HG03175 (cell line): ENCODE results near the gene ANKRD44.

Experiments used
- ATAC-seq: cut with Tn5 transposase; IDR thresholded peaks from one replicate; pipeline ENCODE4 v1.9.1; 2021; ENCODE audit warnings: mild to moderate bottlenecking, moderate library complexity; ENCODE audit not compliant: unreplicated experiment

Gene ANKRD44

GRCh38 chr2:197294260-197294659 lies 16.3 kb downstream of the ANKRD44 start:
- peak; percentile 42 for ATAC-seq

GRCh38 chr2:197293252-197294007 lies 17.1 kb downstream of the ANKRD44 start:
- ATAC-seq = no peak

DNA sequence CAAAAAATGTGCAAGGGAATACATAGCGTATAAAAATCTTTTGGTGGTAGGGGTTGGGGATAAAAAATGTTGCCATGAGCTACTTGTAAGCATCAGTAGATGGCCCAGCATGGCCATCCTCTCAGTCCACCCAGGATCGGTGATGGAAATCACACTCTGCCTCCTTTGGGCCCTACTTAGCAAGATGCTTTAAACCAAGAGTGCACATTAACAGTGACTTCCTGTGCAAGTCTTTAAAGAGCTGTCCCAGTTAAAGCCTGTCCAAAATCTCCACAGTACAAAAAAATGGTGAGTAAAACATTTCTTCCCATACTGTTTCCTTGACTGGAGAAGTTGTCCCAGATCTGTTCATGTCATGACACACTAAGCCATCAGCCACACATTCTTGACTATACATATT lies 18.0 kb downstream of the ANKRD44 start:
- peak; percentile 42 for ATAC-seq

- ATAC-seq = peak; percentile 6
These were observed 23.0 kb downstream of the ANKRD44 start for GRCh38 chr2:197287596-197287932.

- ATAC-seq = peak; percentile 93
These were observed 23.6 kb downstream of the ANKRD44 start for GRCh38 chr2:197286805-197287595.

DNA sequence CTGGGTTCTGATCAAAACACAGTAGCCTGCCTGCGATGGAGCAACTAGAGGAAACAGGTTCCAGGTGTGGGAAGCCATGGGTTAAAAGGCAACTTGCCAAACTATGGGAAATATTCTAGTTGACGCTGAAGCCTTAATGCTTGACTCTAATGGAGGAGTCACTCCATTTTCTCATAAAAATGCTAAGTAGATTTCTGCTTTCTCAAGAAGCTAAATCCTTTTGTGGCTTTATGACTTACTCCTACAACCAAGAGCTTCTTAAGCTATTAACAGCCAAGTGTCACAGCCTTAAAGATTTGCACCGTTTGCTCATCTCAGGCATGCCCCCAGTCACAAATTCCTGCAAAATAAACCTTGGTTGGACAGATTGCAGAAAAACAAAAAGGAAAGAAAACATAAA lies 25.2 kb downstream of the ANKRD44 start:
- ATAC-seq = no peak

GRCh38 chr2:197284956-197285355 lies 25.6 kb downstream of the ANKRD44 start:
- no peak for ATAC-seq

- no peak for ATAC-seq
These were observed 29.2 kb downstream of the ANKRD44 start for GRCh38 chr2:197281421-197281820.

- no peak for ATAC-seq
These were observed 30.4 kb downstream of the ANKRD44 start for GRCh38 chr2:197280015-197280702.

DNA sequence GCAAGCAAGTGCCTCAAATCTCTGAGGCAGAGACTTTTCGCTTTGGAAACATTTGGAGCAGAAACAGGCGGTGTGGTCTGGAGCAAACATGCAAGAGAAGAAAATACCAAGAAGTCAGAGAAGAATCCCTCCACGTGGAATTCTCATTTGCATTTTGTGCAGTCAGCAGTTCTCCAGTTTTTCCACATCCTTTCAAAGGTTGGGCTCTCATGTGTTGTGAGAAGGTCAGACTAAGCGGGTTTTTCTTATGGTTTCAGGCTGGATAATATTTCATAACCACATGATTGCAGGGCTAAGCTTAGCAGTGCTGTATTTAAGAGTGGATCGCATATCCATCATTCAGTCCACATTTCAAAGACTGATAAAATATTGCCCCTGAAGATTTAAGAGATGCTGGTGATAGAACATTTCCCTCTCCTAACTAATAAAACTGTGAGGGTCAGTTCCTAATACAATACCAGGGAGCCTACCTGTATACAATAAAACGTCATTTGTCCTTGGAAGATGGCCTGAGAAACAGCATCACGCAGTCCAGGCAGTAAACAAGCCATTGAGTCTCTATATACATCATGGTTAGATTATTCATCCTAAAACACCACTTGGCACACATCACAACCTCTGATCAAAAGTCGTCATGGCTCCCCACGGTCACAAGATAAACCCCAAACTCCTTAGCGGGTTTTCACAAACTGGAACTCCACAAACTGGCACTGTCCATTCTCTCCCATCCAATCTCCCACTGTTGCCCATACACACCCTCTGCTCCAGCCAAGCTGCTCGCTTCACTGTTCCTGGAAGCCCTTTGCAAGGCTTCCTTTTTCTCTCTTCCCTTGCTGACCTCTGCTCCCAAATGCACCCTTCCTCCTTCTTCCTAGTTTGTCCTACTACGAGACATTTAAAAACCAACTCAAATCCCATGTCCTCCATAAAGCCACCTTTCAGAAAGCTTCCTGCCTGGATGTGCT lies 31.5 kb downstream of the ANKRD44 start:
- ATAC-seq = no peak

- ATAC-seq = no peak
These were observed 32.8 kb downstream of the ANKRD44 start for GRCh38 chr2:197277794-197278193.

- no peak for ATAC-seq
These were observed 34.4 kb downstream of the ANKRD44 start for GRCh38 chr2:197276156-197276555.

DNA sequence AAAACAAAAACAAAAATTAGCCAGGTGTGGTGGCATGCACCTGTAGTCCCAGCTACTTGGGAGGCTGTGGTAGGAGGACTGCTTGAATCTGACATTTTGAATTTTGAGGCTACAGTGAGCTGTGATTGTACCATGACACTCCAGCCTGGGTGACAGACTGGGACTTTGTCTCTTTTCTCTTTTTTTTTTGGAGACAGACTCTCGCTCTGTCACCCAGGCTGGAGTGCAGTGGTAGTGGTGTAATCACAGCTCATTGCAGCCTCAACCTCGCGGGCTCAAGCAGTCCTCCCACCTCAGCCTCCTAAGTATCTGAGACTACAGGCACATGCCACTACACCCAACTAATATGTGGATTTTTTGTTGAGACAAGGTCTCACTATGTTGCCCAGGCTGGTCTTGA lies 35.6 kb downstream of the ANKRD44 start:
- ATAC-seq = no peak

GRCh38 chr2:197274349-197274748 lies 36.2 kb downstream of the ANKRD44 start:
- ATAC-seq = no peak

DNA sequence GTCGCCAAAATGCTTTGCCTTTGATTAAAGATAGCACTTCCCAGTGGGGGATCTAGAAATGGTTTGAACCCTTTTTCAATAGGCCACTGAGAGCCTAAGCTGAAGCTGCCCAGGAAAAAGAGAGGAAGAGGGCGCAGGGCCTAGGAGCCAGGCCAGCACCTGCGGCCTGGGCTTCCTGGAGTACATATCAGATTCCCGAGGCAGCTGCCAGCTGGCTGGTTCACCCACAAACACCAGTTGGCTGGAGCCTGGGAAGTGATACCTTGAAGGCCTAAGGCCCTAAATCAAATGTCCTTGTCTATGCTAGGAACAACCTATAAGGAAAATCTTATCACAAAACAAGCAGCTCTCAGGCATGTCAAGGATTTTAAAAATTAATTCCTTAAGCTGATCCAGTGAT lies 37.1 kb downstream of the ANKRD44 start:
- ATAC-seq = no peak

- ATAC-seq = no peak
These were observed 40.0 kb downstream of the ANKRD44 start for GRCh38 chr2:197270601-197271000.

DNA sequence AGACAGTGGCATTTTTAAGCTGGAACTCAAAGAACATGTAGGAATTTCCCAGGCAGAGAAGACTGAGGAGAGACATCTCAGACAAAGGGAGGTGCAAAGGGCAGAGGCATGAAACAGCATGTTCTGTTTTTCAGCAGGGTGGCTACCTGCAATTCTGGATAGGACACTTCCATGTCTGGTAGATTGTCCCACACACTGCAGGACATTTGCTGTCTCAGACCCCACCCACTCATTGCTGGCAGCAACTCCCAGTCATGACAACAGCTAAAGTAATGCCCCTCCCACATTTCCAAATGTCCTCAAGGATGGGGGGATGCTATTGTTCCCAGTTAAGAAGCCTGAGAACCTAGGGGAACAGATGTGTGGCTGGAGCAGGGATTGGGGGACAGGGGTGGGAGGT lies 40.8 kb downstream of the ANKRD44 start:
- ATAC-seq = no peak

- ATAC-seq = peak; percentile 86
These were observed 41.6 kb downstream of the ANKRD44 start for GRCh38 chr2:197268786-197269584.

DNA sequence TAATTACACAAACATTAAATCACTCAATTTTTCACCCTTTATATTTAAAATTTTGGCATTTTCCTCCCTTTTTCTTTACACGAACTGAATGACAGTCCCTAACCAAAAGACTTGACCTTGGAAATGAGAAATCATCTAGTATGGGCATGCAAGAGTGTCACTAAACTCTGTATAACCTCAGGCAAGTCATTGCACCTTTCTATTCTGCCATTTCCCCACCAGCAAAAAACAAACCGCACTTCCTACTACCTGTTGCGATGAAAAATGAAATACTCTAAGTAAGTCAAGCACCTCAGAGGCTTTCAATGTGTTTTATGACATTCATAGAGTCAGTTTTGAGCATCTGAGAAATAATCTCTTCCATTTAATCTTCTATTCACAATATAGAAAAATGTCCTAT lies 44.1 kb downstream of the ANKRD44 start:
- ATAC-seq = no peak

DNA sequence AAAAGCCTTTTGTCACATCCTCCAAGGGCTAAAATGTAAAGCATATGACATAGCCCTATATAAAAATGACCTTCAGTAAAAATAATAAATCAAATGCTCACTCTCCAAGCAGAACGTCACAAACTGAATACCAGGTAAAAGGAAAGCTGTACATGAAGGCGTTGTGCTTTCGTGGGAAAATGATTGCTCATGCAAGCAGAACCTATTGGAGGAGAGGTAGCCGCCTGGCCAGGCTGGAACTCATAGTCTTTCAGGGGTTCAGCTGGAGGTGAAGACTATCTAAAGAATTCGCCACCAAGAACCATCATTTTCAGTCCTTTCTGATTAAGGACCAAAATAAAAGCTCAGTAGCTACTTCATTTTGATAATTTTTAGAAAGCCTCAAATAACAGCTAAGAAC lies 44.7 kb downstream of the ANKRD44 start:
- ATAC-seq = no peak
